Fibroblast of lung (primary cell): ENCODE measurements around the gene CNOT2. TPM values are rescaled to one million over a fixed set of nuclear protein-coding genes. Genes with fewer than 3 reads are reported as not detected.

Experiments used
- DNase-seq, 2 donors: peaks; one replicate each; pipeline versions ENCODE4 v3.0.0 to v3.0.0-alpha.2; 2010; ENCODE audit warnings: low read depth in 2 of 2
- H2AFZ ChIP-seq: 2 replicates; pipeline ENCODE4 v1.5.1; 2012; ENCODE audit warnings: low read length, control low read depth, inconsistent platforms
- H3K27ac ChIP-seq: 2 replicates; pipeline ENCODE4 v1.5.1; 2011; ENCODE audit warnings: low read length, control low read depth; ENCODE audit not compliant: insufficient read depth
- H3K27me3 ChIP-seq: 2 replicates; pipeline ENCODE4 v1.5.1; 2011; ENCODE audit warnings: mild to moderate bottlenecking, low read length; ENCODE audit not compliant: control insufficient read depth, insufficient read depth
- H3K36me3 ChIP-seq: 2 replicates; pipeline ENCODE4 v1.5.1; 2011; ENCODE audit warnings: low read length; ENCODE audit not compliant: control insufficient read depth, insufficient read depth
- H3K4me1 ChIP-seq: 2 replicates; pipeline ENCODE4 v1.5.1; 2011; ENCODE audit warnings: low read length; ENCODE audit not compliant: control insufficient read depth, insufficient read depth; ENCODE audit errors: extremely low read depth
- H3K4me2 ChIP-seq: 2 replicates; pipeline ENCODE4 v1.5.1; 2011; ENCODE audit warnings: low read length, control low read depth; ENCODE audit not compliant: insufficient read depth; ENCODE audit errors: extremely low read depth
- H3K4me3 ChIP-seq, 4 experiments: fragments of 200-600 bp in 1 of 4; sonication (generic) in 1 of 4; replicated peaks in 1 of 4; 2 replicates each; pipeline ENCODE4 v1.5.1; 2011 to 2016; ENCODE audit warnings: low read length in 4 of 4, low read depth in 3 of 4, mild to moderate bottlenecking in 3 of 4, control low read depth in 2 of 4, inconsistent platforms in 1 of 4, mixed read lengths in 1 of 4; ENCODE audit not compliant: insufficient read depth in 1 of 4; ENCODE audit errors: control extremely low read depth in 1 of 4
- H3K79me2 ChIP-seq: 2 replicates; pipeline ENCODE4 v1.5.1; 2012; ENCODE audit warnings: mild to moderate bottlenecking, low read length, inconsistent platforms; ENCODE audit not compliant: control insufficient read depth, insufficient read depth
- H3K9ac ChIP-seq: 2 replicates; pipeline ENCODE4 v1.5.1; 2011; ENCODE audit warnings: mild to moderate bottlenecking, low read length, control low read depth; ENCODE audit not compliant: insufficient read depth
- H3K9me3 ChIP-seq: 2 replicates; pipeline ENCODE4 v1.5.1; 2012; ENCODE audit warnings: low read depth, low read length; ENCODE audit not compliant: control insufficient read depth, insufficient read depth
- H4K20me1 ChIP-seq: 2 replicates; pipeline ENCODE4 v1.5.1; 2011; ENCODE audit warnings: low read length; ENCODE audit not compliant: control insufficient read depth, insufficient read depth; ENCODE audit errors: extremely low read depth
- CTCF ChIP-seq, 2 donors: IDR thresholded peaks in 1 of 2; conservative IDR thresholded peaks in 1 of 2; 1 replicate in 1 of 2; 2 replicates in 1 of 2; pipeline ENCODE4 v1.5.1; 2011 to 2012; ENCODE audit warnings: low read length in 2 of 2, control low read depth in 1 of 2, inconsistent platforms in 1 of 2, low read depth in 1 of 2, mild to moderate bottlenecking in 1 of 2
- EZH2 ChIP-seq: IDR thresholded peaks from 2 replicates; pipeline ENCODE4 v1.5.1; 2012; ENCODE audit warnings: low read length, control low read depth, mild to moderate bottlenecking; ENCODE audit errors: missing control alignments
- polyA plus RNA-seq, 2 donors: library from polyadenylated mRNA; depleted of rRNA in 1 of 2; stranded (reverse) in 1 of 2; unstranded in 1 of 2; fragments of >200 nt; gene quantifications; 2 replicates each; pipeline ENCODE4 v1.2.1, GENCODE V29; 2011 to 2012; ENCODE audit warnings: missing spikeins in 1 of 2
- total RNA-seq: library from RNA; depleted of rRNA; stranded (reverse); fragments of >200 nt; gene quantifications from 2 replicates; pipeline ENCODE4 v1.2.1, GENCODE V29; 2014

CNOT2 gene
- total and polyA plus RNA-seq, 2 donors (not counting 1 experiment from before 2014, with no cell fraction given), result 95.2 to 116 TPM

- no peaks in the 10 kb centered on the region for H3K79me2 ChIP-seq
- no peaks in the 10 kb centered on the region for H4K20me1 ChIP-seq
- H3K4me1 ChIP-seq, result no peaks in the 10 kb centered on the region
- no peak overlapping the region for H3K4me3 ChIP-seq
- H3K9me3 ChIP-seq, result no peaks in the 10 kb centered on the region
- H2AFZ ChIP-seq, result no peak overlapping the region
- DNase-seq, result no peak
- TF ChIP-seq CTCF (conservative IDR thresholded peaks at IDR 0.05 in 1 of 2, IDR thresholded peaks at IDR 0.05 in 1 of 2; ENCODE audit: low read depth in 1 of 2, low read length in 2 of 2) (no peak), EZH2 (no peak)
- peaks cover 3% of the 10 kb centered on the region for H3K36me3 ChIP-seq
- no peak overlapping the region for H3K9ac ChIP-seq
- H3K27ac ChIP-seq, result no peak overlapping the region
- H3K4me2 ChIP-seq, result no peak overlapping the region
- no peaks in the 10 kb centered on the region for H3K27me3 ChIP-seq
Observed at GRCh38 chr12:70330158-70330557, 86.9 kb downstream of the CNOT2 start.

DNA sequence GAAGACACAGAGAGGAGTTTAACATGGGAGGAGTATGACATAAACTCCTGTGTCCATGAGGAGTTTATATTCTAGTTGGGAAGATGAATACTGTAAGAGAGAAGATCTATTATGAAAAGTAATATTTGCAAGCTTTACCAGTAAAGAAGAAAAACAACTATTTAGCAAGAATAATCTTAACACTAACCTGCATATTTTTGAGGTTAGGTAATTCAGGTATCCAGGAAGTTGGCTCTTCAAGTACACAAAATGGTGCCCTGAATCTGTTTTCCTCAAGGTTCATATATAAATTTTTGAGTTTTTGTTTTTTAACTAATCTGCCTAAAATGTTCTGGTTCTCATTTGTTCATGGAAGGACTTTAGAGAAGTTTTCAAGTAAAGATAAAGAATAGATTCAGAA, 89.0 kb downstream of the CNOT2 start:
- Histone ChIP-seq H3K36me3 (peaks cover 3% of the 10 kb centered on the region), H4K20me1 (no peaks in the 10 kb centered on the region), H3K9me3 (no peaks in the 10 kb centered on the region), H3K4me2 (no peak overlapping the region), H3K27ac (no peak overlapping the region), H3K79me2 (no peaks in the 10 kb centered on the region), H3K27me3 (no peaks in the 10 kb centered on the region), H3K4me3 (no peak overlapping the region), H2AFZ (no peak overlapping the region), H3K4me1 (no peaks in the 10 kb centered on the region), H3K9ac (no peak overlapping the region)
- TF ChIP-seq EZH2 (no peak), CTCF (conservative IDR thresholded peaks at IDR 0.05 in 1 of 2, IDR thresholded peaks at IDR 0.05 in 1 of 2; ENCODE audit: low read depth in 1 of 2, low read length in 2 of 2) (no peak)
- DNase-seq, result no peak

DNA sequence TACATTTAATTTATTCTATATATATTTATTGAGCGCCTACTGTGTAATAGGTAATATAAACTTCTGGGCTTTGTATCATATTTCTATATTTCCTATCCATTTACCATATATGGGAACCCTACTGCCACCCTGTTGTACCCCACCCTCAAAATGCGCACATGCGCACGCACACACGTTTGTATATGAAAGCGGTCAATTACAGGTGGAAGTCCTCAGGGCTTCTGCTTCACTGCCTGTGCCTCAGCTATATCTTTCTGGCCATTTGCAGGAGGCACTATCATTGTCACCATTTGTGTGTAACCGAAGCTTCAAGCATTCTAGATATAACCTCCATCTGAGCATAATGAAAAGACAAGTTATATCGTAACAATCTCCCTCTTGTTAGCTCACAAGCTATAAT, 91.5 kb downstream of the CNOT2 start:
- H4K20me1 ChIP-seq, result no peaks in the 10 kb centered on the region
- H3K4me3 ChIP-seq, result no peak overlapping the region
- TF ChIP-seq EZH2 (no peak), CTCF (conservative IDR thresholded peaks at IDR 0.05 in 1 of 2, IDR thresholded peaks at IDR 0.05 in 1 of 2; ENCODE audit: low read depth in 1 of 2, low read length in 2 of 2) (no peak)
- no peaks in the 10 kb centered on the region for H3K4me1 ChIP-seq
- no peak overlapping the region for H3K4me2 ChIP-seq
- H3K9ac ChIP-seq, result no peak overlapping the region
- no peaks in the 10 kb centered on the region for H3K79me2 ChIP-seq
- no peaks in the 10 kb centered on the region for H3K27me3 ChIP-seq
- H2AFZ ChIP-seq, result no peak overlapping the region
- no peak overlapping the region for H3K27ac ChIP-seq
- peaks cover 3% of the 10 kb centered on the region for H3K36me3 ChIP-seq
- no peaks in the 10 kb centered on the region for H3K9me3 ChIP-seq
- no peak for DNase-seq
